Activated CD4-positive, alpha-beta T cell treated with anti-CD3 and anti-CD28 coated beads, Interleukin-2, amount 50 U/mL, for 16 hours (primary cell): Measurements from ENCODE around the gene CD276.
"Not testable (repeated sequence)": the region's sequence is repeated elsewhere in the genome, so short reads cannot be mapped to it uniquely, and the experiment has no call there.

ENCODE experiments used
- DNase-seq: peaks from one replicate; pipeline ENCODE4 v3.0.0-alpha.2; 2020

Gene CD276

GRCh38 chr15:73685981-73686380 lies 1.8 kb downstream of the CD276 start:
- no peak for DNase-seq

GRCh38 chr15:73686781-73687256 lies 2.6 kb downstream of the CD276 start:
- DNase-seq: no peak

- no peak for DNase-seq
These were observed 3.2 kb downstream of the CD276 start for GRCh38 chr15:73687351-73687750.

- DNase-seq: no peak
These were observed 4.3 kb downstream of the CD276 start for GRCh38 chr15:73688455-73688854.

- no peak for DNase-seq
These were observed 7.2 kb downstream of the CD276 start for GRCh38 chr15:73691396-73691795.

GRCh38 chr15:73694419-73694818 lies 10.2 kb downstream of the CD276 start:
- DNase-seq: no peak

- DNase-seq: no peak
These were observed 11.8 kb downstream of the CD276 start for GRCh38 chr15:73695773-73696640.

- no peak for DNase-seq
These were observed 12.4 kb downstream of the CD276 start for GRCh38 chr15:73696641-73697001.

GRCh38 chr15:73697033-73697467 lies 12.9 kb downstream of the CD276 start:
- DNase-seq: peak; percentile 94

GRCh38 chr15:73699249-73700040 lies 15.3 kb downstream of the CD276 start:
- no peak for DNase-seq

- peak; percentile 82 for DNase-seq
These were observed 16.1 kb downstream of the CD276 start for GRCh38 chr15:73700041-73700842.

- not testable (repeated sequence) for DNase-seq
These were observed 18.4 kb downstream of the CD276 start for GRCh38 chr15:73702311-73703239.

GRCh38 chr15:73703601-73704000 lies 19.4 kb downstream of the CD276 start:
- not testable (repeated sequence) for DNase-seq

- not testable (repeated sequence) for DNase-seq
These were observed 20.1 kb downstream of the CD276 start for GRCh38 chr15:73704142-73704868.

- DNase-seq: peak; percentile 78
These were observed 20.9 kb downstream of the CD276 start for GRCh38 chr15:73704869-73705645.

GRCh38 chr15:73708691-73709090 lies 24.5 kb downstream of the CD276 start:
- no peak for DNase-seq

- DNase-seq: no peak
These were observed 25.1 kb downstream of the CD276 start for GRCh38 chr15:73709241-73709640.

GRCh38 chr15:73709686-73710085 lies 25.5 kb downstream of the CD276 start:
- DNase-seq: no peak

GRCh38 chr15:73710321-73710720 lies 26.1 kb downstream of the CD276 start:
- DNase-seq: no peak

- no peak for DNase-seq
These were observed 27.3 kb downstream of the CD276 start for GRCh38 chr15:73711526-73711925.
